PC-9 (cell line): ENCODE measurements around the gene CCL19. TPM values are rescaled to one million over a fixed set of nuclear protein-coding genes. Genes with fewer than 3 reads are reported as not detected.

ENCODE experiments used
- BruUV-seq: library from RNA; stranded (reverse); fragments of 400-500 nt; replicated peaks from 2 replicates; lab custom pipeline; 2021; lab: Mats Ljungman, UMichigan
- CTCF ChIA-PET: fragments of 300-600 bp; sonication (Branson Sonifier 250); formaldehyde crosslinking; loops from one replicate; lab custom pipeline; 2022; ENCODE audit warnings: antibody characterized with exemption; lab: Charles Lee
- POLR2A ChIA-PET: fragments of 300-600 bp; sonication (Branson Sonifier 250); formaldehyde crosslinking; loops from one replicate; lab custom pipeline; 2022; ENCODE audit warnings: antibody characterized with exemption; ENCODE audit not compliant: unreplicated experiment; lab: Charles Lee
- DNase-seq, 2 experiments: peaks; one replicate each; pipeline versions ENCODE4 v3.0.0 to v3.0.0-alpha.2; 2015 to 2022; ENCODE audit warnings: mixed read lengths in 1 of 2
- H2AFZ ChIP-seq: fragments of 200-600 bp; sonication (generic); 2 replicates; pipeline ENCODE4 v1.8.1; 2017; ENCODE audit warnings: antibody characterized with exemption
- H3F3A ChIP-seq: fragments of 200-600 bp; sonication (generic); 2 replicates; pipeline ENCODE4 v1.8.1; 2017; ENCODE audit warnings: antibody characterized with exemption, mild to moderate bottlenecking, low read depth; ENCODE audit not compliant: insufficient read depth
- H3K27ac ChIP-seq: fragments of 200-600 bp; sonication (generic); 2 replicates; pipeline ENCODE4 v1.6.1; 2016; ENCODE audit warnings: mixed run types
- H3K27me3 ChIP-seq: fragments of 200-600 bp; sonication (generic); 2 replicates; pipeline ENCODE4 v1.6.1; 2016; ENCODE audit warnings: low read depth, mixed run types; ENCODE audit not compliant: insufficient read depth
- H3K36me3 ChIP-seq: fragments of 200-600 bp; sonication (generic); 2 replicates; pipeline ENCODE4 v1.6.1; 2016; ENCODE audit warnings: low read depth, mixed run types
- H3K4me1 ChIP-seq: fragments of 200-600 bp; sonication (generic); replicated peaks from 2 replicates; pipeline ENCODE4 v1.6.1; 2016; ENCODE audit warnings: mixed run types; ENCODE audit not compliant: insufficient read depth
- H3K4me2 ChIP-seq: fragments of 200-600 bp; sonication (generic); 2 replicates; pipeline ENCODE4 v1.6.1; 2017; ENCODE audit warnings: mixed run types
- H3K4me3 ChIP-seq: fragments of 200-600 bp; sonication (generic); 2 replicates; pipeline ENCODE4 v1.6.1; 2016; ENCODE audit warnings: mixed run types
- H3K79me2 ChIP-seq: fragments of 200-600 bp; sonication (generic); 2 replicates; pipeline ENCODE4 v1.6.1; 2017; ENCODE audit warnings: low read depth, mixed run types
- H3K9me2 ChIP-seq: fragments of 200-600 bp; sonication (generic); 2 replicates; pipeline ENCODE4 v1.8.1; 2017; ENCODE audit warnings: mild to moderate bottlenecking; ENCODE audit not compliant: insufficient read depth
- H3K9me3 ChIP-seq: fragments of 200-600 bp; sonication (generic); 2 replicates; pipeline ENCODE4 v1.8.1; 2016; ENCODE audit warnings: low read depth; ENCODE audit not compliant: insufficient read depth
- H4K20me1 ChIP-seq: fragments of 200-600 bp; sonication (generic); 2 replicates; pipeline ENCODE4 v1.8.1; 2017; ENCODE audit not compliant: insufficient read depth
- EZH2 ChIP-seq: fragments of 200-600 bp; sonication (generic); IDR thresholded peaks from 2 replicates; pipeline ENCODE4 v1.8.0; 2017; ENCODE audit warnings: antibody characterized with exemption, low read depth
- intact Hi-C: fragments of 100-400 bp; cut with micrococcal nuclease; formaldehyde crosslinking; loops from one replicate; pipeline ENCODE4 v1.10.0; 2022; ENCODE audit not compliant: unreplicated experiment
- total RNA-seq: library from RNA; stranded (reverse); gene quantifications from 2 replicates; pipeline ENCODE4 v1.2.3, GENCODE V29; 2021
- TF ChIP-seq, protein P1 (sequence below): fragments of 200-600 bp; sonication (generic); conservative IDR thresholded peaks from 2 replicates; pipeline ENCODE4 v1.6.1; 2017; ENCODE audit warnings: mixed run types, antibody characterized with exemption, mild to moderate bottlenecking, moderate library complexity

Gene CCL19
- total RNA-seq, 1 experiment from 2014 or later = not detected

GRCh38 chr9:34651321-34651720 is 39.8 kb downstream of the CCL19 start:
- BruUV-seq = TSS peak; percentile 95
- H3K27ac ChIP-seq = 0 out of 2 replicates have a peak overlapping the region, but pooled peaks have one; percentile 19
- no peaks in the 10 kb centered on the region for H3K27me3 ChIP-seq
- no peaks in the 10 kb centered on the region for H3K9me3 ChIP-seq
- ChIA-PET POLR2A (interaction anchor here (0.6 kb wide), 1 partner anchor 1361 kb away, joined by 6 read pairs; the partner anchor contains the start of gene NFX1), CTCF (interaction anchor here (0.5 kb wide), 1 partner anchor 37 kb away, joined by 3 read pairs; no protein-coding TSS in a partner anchor)
- DNase-seq = no peak
- H3K4me2 ChIP-seq = peak overlapping the region; percentile 74
- H3K9me2 ChIP-seq = no peaks in the 10 kb centered on the region
- no peaks in the 10 kb centered on the region for H3K36me3 ChIP-seq
- peak overlapping the region; percentile 77 for H2AFZ ChIP-seq
- peaks cover 10% of the 10 kb centered on the region; the same call in 1 of the 2 replicates for H3K79me2 ChIP-seq
- peak overlapping the region; percentile 54; the same call in 1 of the 2 replicates for H3K4me3 ChIP-seq
- peaks cover 7% of the 10 kb centered on the region; the same call in 1 of the 2 replicates for H3F3A ChIP-seq
- no peak for TF ChIP-seq EZH2
- TF ChIP-seq, protein P1, sequence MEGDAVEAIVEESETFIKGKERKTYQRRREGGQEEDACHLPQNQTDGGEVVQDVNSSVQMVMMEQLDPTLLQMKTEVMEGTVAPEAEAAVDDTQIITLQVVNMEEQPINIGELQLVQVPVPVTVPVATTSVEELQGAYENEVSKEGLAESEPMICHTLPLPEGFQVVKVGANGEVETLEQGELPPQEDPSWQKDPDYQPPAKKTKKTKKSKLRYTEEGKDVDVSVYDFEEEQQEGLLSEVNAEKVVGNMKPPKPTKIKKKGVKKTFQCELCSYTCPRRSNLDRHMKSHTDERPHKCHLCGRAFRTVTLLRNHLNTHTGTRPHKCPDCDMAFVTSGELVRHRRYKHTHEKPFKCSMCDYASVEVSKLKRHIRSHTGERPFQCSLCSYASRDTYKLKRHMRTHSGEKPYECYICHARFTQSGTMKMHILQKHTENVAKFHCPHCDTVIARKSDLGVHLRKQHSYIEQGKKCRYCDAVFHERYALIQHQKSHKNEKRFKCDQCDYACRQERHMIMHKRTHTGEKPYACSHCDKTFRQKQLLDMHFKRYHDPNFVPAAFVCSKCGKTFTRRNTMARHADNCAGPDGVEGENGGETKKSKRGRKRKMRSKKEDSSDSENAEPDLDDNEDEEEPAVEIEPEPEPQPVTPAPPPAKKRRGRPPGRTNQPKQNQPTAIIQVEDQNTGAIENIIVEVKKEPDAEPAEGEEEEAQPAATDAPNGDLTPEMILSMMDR = no peak
- peaks cover 19% of the 10 kb centered on the region for H3K4me1 ChIP-seq
- intact Hi-C loops = no loop called here
- H4K20me1 ChIP-seq = no peaks in the 10 kb centered on the region

DNA sequence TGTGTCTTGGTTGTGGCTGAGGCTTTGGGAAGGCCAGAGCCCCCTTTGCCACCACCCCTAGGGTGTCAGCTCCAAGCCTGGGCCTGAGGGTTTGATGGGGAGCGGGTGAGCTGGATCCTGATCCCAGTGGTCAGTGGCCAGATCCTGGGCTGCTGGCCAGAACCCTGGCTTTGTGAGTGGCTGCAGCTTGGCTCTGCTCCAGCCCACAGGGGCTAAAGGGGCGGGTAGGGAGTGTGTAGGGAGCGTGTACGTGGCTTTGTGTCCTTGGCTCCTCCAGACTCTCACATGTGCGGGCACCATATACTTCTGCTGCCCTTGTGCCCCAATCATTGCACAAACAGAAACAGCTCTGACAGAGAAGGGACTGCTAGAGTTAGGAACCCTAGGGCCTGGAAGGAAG is 40.3 kb downstream of the CCL19 start:
- Histone ChIP-seq H3K79me2 (peaks cover 10% of the 10 kb centered on the region; the same call in 1 of the 2 replicates), H3F3A (peaks cover 11% of the 10 kb centered on the region; the same call in 1 of the 2 replicates), H2AFZ (no peak overlapping the region), H3K9me3 (no peaks in the 10 kb centered on the region), H3K27me3 (no peaks in the 10 kb centered on the region), H3K4me2 (no peak overlapping the region), H3K27ac (no peak overlapping the region), H3K4me3 (no peak overlapping the region), H4K20me1 (no peaks in the 10 kb centered on the region; the same call in 1 of the 2 replicates), H3K9me2 (no peaks in the 10 kb centered on the region), H3K4me1 (peaks cover 23% of the 10 kb centered on the region), H3K36me3 (no peaks in the 10 kb centered on the region)
- no peak for DNase-seq
- ChIA-PET POLR2A (interaction anchor here (0.6 kb wide), 1 partner anchor 14 kb away, joined by 3 read pairs; no protein-coding TSS in a partner anchor), CTCF (interaction anchor here (0.5 kb wide), 1 partner anchor 37 kb away, joined by 3 read pairs; no protein-coding TSS in a partner anchor)
- TF ChIP-seq, protein P1 = no peak
- no peak for TF ChIP-seq EZH2
- BruUV-seq = no TSS peak
- intact Hi-C loops = no loop called here

- no peaks in the 10 kb centered on the region for H3K9me3 ChIP-seq
- ChIA-PET CTCF (no interaction called here), POLR2A (no interaction called here)
- TF ChIP-seq, protein P1 = no peak
- no peak for TF ChIP-seq EZH2
- no peaks in the 10 kb centered on the region for H3K9me2 ChIP-seq
- DNase-seq = no peak
- no peaks in the 10 kb centered on the region for H3K27me3 ChIP-seq
- no peak overlapping the region for H3K4me3 ChIP-seq
- BruUV-seq = no TSS peak
- H3K36me3 ChIP-seq = no peaks in the 10 kb centered on the region
- H3K4me2 ChIP-seq = no peak overlapping the region
- H4K20me1 ChIP-seq = no peaks in the 10 kb centered on the region; the same call in 1 of the 2 replicates
- intact Hi-C loops = no loop called here
- H3K27ac ChIP-seq = no peak overlapping the region
- peaks cover 10% of the 10 kb centered on the region; the same call in 1 of the 2 replicates for H3K79me2 ChIP-seq
- no peak overlapping the region for H2AFZ ChIP-seq
- peaks cover 11% of the 10 kb centered on the region; the same call in 1 of the 2 replicates for H3F3A ChIP-seq
- H3K4me1 ChIP-seq = peaks cover 28% of the 10 kb centered on the region
Observed at GRCh38 chr9:34648673-34649072, 42.4 kb downstream of the CCL19 start.
